Measurements from ENCODE around the gene RBM24. TPM values are rescaled to one million over a fixed set of nuclear protein-coding genes. Genes with fewer than 3 reads are reported as not detected.
"Not testable (repeated sequence)": the region's sequence is repeated elsewhere in the genome, so short reads cannot be mapped to it uniquely, and the experiment has no call there.

Gene RBM24
- total RNA-seq, 2 experiments from 2014 or later = not detected

DNA sequence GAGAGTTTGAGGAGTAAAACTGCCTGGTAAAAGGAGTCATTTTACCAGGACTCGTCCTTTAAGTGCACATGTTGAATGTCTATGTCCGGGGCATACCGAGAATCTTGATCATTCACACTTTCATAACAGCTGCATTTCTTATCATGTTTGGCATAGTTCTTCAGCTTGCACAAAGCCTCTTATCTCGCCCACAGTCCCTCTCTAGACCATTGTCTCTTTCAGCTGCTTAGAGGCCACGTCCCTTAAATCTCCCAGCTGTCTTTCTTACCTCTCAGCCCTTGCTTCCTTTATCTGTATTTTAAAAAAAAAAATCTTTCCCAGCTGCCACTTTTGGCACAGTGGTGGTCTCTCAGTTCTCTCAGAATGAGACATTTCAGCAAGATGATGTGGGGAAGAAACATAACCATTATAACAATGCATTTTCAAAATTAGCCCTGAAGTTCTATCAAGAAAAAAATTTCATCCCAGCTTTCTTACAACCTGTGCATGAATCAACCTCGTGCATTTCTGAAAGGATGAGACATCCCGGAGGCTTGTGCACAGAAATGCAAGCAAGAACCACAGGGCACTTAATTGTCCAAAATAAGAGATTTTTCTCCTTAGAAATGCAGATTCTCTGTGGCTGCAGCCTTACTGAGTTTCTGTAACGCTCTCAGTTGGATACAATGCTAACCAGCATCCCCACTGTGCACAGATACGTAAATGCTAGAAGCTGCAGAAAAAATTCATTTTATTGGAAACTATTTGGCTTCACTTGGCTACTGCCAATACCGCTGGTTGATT, 24.2 kb downstream of the RBM24 start:
- H3K4me1 ChIP-seq (ENCODE audit: insufficient read depth, low read length, poor library complexity, severe bottlenecking) = no peaks in the 10 kb centered on the region
- CTCF ChIA-PET (ENCODE audit: unreplicated experiment) = no interaction called here
- intact Hi-C loops (cut with micrococcal nuclease; ENCODE audit: unreplicated experiment) = no loop called here
- no peaks in the 10 kb centered on the region for H3K79me2 ChIP-seq (ENCODE audit: insufficient read depth, low read depth, low read length)
- H3K9me2 ChIP-seq (ENCODE audit: insufficient read depth, low read length) = no peaks in the 10 kb centered on the region
- TF ChIP-seq, protein P1, sequence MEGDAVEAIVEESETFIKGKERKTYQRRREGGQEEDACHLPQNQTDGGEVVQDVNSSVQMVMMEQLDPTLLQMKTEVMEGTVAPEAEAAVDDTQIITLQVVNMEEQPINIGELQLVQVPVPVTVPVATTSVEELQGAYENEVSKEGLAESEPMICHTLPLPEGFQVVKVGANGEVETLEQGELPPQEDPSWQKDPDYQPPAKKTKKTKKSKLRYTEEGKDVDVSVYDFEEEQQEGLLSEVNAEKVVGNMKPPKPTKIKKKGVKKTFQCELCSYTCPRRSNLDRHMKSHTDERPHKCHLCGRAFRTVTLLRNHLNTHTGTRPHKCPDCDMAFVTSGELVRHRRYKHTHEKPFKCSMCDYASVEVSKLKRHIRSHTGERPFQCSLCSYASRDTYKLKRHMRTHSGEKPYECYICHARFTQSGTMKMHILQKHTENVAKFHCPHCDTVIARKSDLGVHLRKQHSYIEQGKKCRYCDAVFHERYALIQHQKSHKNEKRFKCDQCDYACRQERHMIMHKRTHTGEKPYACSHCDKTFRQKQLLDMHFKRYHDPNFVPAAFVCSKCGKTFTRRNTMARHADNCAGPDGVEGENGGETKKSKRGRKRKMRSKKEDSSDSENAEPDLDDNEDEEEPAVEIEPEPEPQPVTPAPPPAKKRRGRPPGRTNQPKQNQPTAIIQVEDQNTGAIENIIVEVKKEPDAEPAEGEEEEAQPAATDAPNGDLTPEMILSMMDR (conservative IDR thresholded peaks at IDR 0.05; ENCODE audit: low read length) = no peak
- no peak for TF ChIP-seq EZH2phosphoT487 (IDR thresholded peaks at IDR 0.05; ENCODE audit: borderline replicate concordance, low read depth, low read length)
- POLR2A ChIA-PET = no interaction called here
- no peak overlapping the region for H3K4me3 ChIP-seq (ENCODE audit: low read depth, low read length, poor library complexity, severe bottlenecking)
- no TSS peak for BruUV-seq (replicated peaks)
- no peaks in the 10 kb centered on the region for H3K36me3 ChIP-seq (ENCODE audit: insufficient read depth, low read length)
- no peaks in the 10 kb centered on the region for H3K9me3 ChIP-seq (ENCODE audit: low read length)
- H4K20me1 ChIP-seq (ENCODE audit: insufficient read depth, low read length) = no peaks in the 10 kb centered on the region
- DNase-seq (ENCODE audit: low spot score) = no peak
- H3K27ac ChIP-seq (ENCODE audit: low read depth, low read length, poor library complexity, severe bottlenecking) = no peak overlapping the region
- H2AFZ ChIP-seq (ENCODE audit: low read length) = no peak overlapping the region
- H3K4me2 ChIP-seq (ENCODE audit: low read length) = no peak overlapping the region

DNA sequence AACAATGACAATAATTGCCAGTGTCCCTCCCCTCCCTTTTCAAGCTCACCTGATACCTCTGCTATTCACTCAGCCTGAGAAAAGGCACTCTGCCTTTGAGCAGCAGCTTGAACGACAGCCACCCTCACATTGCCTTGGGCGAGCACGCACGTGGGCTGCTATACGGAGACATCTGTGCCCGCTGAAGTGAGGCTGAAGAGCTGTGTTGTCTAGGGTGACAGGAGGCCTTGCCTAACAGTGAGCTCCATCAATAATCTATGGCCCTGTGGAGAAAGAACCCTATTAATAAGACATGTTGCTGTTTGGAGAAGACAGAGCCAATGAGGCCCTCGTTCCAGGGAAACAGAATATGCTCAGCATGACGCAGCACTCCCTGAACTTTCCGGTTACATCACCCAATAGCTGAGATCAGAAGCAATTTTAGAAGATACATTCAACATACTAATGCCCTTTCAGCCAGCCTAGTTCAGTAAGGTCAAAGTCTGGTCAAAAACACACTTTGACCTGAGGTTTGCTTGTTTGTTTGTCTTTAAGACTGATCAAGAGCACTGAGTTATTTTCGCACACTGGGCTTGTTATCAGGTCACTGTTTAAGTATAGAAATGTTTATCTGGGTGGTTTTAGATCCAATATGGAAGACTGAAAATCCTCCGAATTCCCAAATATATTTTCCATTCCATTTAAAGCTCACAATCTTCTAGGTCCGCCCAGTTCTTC, 30.6 kb downstream of the RBM24 start:
- no peak for DNase-seq (ENCODE audit: low spot score)
- ChIA-PET POLR2A (no interaction called here), CTCF (ENCODE audit: unreplicated experiment) (no interaction called here)
- H3K9me3 ChIP-seq (ENCODE audit: low read length) = no peaks in the 10 kb centered on the region
- no peak overlapping the region for H2AFZ ChIP-seq (ENCODE audit: low read length)
- H3K27ac ChIP-seq (ENCODE audit: low read depth, low read length, poor library complexity, severe bottlenecking) = no peak overlapping the region
- TF ChIP-seq EZH2phosphoT487 (IDR thresholded peaks at IDR 0.05; ENCODE audit: borderline replicate concordance, low read depth, low read length) = no peak
- TF ChIP-seq, protein P1 (conservative IDR thresholded peaks at IDR 0.05; ENCODE audit: low read length) = no peak
- intact Hi-C loops (cut with micrococcal nuclease; ENCODE audit: unreplicated experiment) = no loop called here
- H4K20me1 ChIP-seq (ENCODE audit: insufficient read depth, low read length) = no peaks in the 10 kb centered on the region
- H3K4me3 ChIP-seq (ENCODE audit: low read depth, low read length, poor library complexity, severe bottlenecking) = no peak overlapping the region
- H3K4me2 ChIP-seq (ENCODE audit: low read length) = no peak overlapping the region
- H3K4me1 ChIP-seq (ENCODE audit: insufficient read depth, low read length, poor library complexity, severe bottlenecking) = no peaks in the 10 kb centered on the region
- no peaks in the 10 kb centered on the region for H3K79me2 ChIP-seq (ENCODE audit: insufficient read depth, low read depth, low read length)
- no peaks in the 10 kb centered on the region for H3K9me2 ChIP-seq (ENCODE audit: insufficient read depth, low read length)
- H3K36me3 ChIP-seq (ENCODE audit: insufficient read depth, low read length) = no peaks in the 10 kb centered on the region
- BruUV-seq (replicated peaks) = no TSS peak

DNA sequence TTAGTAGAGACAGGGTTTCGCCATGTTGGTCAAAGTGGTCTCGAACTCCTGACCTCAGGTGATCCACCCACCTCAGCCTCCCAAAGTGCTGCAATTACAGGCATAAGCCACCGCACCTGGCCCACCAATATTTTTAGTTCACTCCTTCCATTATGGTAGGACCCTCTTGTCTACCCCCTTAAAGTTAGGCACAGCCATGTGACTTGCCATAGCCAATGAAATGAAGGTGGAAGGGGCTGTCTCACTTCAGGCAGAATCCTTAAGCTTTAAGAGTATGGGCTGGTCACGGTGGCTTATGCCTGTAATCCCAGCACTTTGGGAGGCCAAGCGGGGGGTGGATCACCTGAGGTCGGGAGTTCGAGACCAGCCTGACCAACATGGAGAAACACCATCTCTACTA, 32.1 kb downstream of the RBM24 start:
- H3K9me3 ChIP-seq (ENCODE audit: low read length); CTCF ChIA-PET (ENCODE audit: unreplicated experiment); H3K27ac ChIP-seq (ENCODE audit: low read depth, low read length, poor library complexity, severe bottlenecking); intact Hi-C loops (cut with micrococcal nuclease; ENCODE audit: unreplicated experiment); H3K4me1 ChIP-seq (ENCODE audit: insufficient read depth, low read length, poor library complexity, severe bottlenecking); H4K20me1 ChIP-seq (ENCODE audit: insufficient read depth, low read length); H3K4me2 ChIP-seq (ENCODE audit: low read length); POLR2A ChIA-PET; DNase-seq (ENCODE audit: low spot score); BruUV-seq (replicated peaks); H3K36me3 ChIP-seq (ENCODE audit: insufficient read depth, low read length); H3K4me3 ChIP-seq (ENCODE audit: low read depth, low read length, poor library complexity, severe bottlenecking); H3K79me2 ChIP-seq (ENCODE audit: insufficient read depth, low read depth, low read length); H2AFZ ChIP-seq (ENCODE audit: low read length); H3K9me2 ChIP-seq (ENCODE audit: insufficient read depth, low read length): not testable (repeated sequence)

Data from OCI-LY7 (cell line).